H1 (cell line): ENCODE data around the gene NADSYN1. TPM values are rescaled to one million over a fixed set of nuclear protein-coding genes. Genes with fewer than 3 reads are reported as not detected.

Experiments
- CTCF ChIA-PET: fragments of 300-600 bp; sonication (Branson Sonifier 250); formaldehyde crosslinking; loops from one replicate; lab custom pipeline; 2021; ENCODE audit not compliant: partially characterized antibody; lab: Charles Lee
- POLR2A ChIA-PET: fragments of 300-600 bp; sonication (Branson Sonifier 250); formaldehyde crosslinking; loops from one replicate; lab custom pipeline; 2021; ENCODE audit warnings: inconsistent platforms; ENCODE audit not compliant: partially characterized antibody; lab: Charles Lee
- DNase-seq, 2 experiments: peaks; one replicate each; pipeline versions ENCODE4 v3.0.0 to v3.0.0-alpha.2; 2010 to 2022; ENCODE audit warnings: low spot score in 2 of 2, low read depth in 1 of 2, mixed read lengths in 1 of 2
- FAIRE-seq: peaks from 2 replicates; lab custom pipeline; 2011; peaks lifted over from hg19 to GRCh38; lab: Jason Lieb, UNC
- H2AFZ ChIP-seq: 2 replicates; pipeline ENCODE4 v1.8.1; 2012; ENCODE audit warnings: low read length, inconsistent platforms
- H2AK5ac ChIP-seq: 2 replicates; pipeline ENCODE4 v1.6.1; 2013; ENCODE audit warnings: low read depth, low read length
- H2BK120ac ChIP-seq: replicated peaks from 2 replicates; pipeline ENCODE3; 2013; ENCODE audit warnings: low read depth, low read length, inconsistent platforms
- H2BK12ac ChIP-seq: 2 replicates; pipeline ENCODE4 v1.6.1; 2013; ENCODE audit warnings: low read depth, low read length
- H2BK15ac ChIP-seq: 2 replicates; pipeline ENCODE4 v1.6.1; 2013; ENCODE audit warnings: low read length
- H2BK20ac ChIP-seq: 2 replicates; pipeline ENCODE4 v1.6.1; 2013; ENCODE audit warnings: low read length
- H2BK5ac ChIP-seq: 2 replicates; pipeline ENCODE4 v1.6.1; 2013; ENCODE audit warnings: low read depth, low read length
- H3K14ac ChIP-seq: 2 replicates; pipeline ENCODE4 v1.6.1; 2013; ENCODE audit warnings: inconsistent platforms; ENCODE audit not compliant: insufficient read length
- H3K18ac ChIP-seq: 2 replicates; pipeline ENCODE4 v1.6.1; 2013; ENCODE audit warnings: low read length; ENCODE audit errors: extremely low read depth
- H3K23ac ChIP-seq: 2 replicates; pipeline ENCODE4 v1.6.1; 2013; ENCODE audit warnings: inconsistent platforms; ENCODE audit not compliant: insufficient read length
- H3K23me2 ChIP-seq: 2 replicates; pipeline ENCODE4 v1.6.1; 2013; ENCODE audit warnings: low read depth, low read length
- H3K27ac ChIP-seq: 2 replicates; pipeline ENCODE4 v1.6.1; 2011; ENCODE audit warnings: low read depth, low read length, inconsistent platforms
- H3K27me3 ChIP-seq, 4 experiments: replicated peaks in 1 of 4; 1 replicate in 1 of 4; 2 replicates in 3 of 4; pipeline versions ENCODE4 v1.6.1 to v1.8.1; 2011 to 2013; ENCODE audit warnings: low read length in 3 of 4, mild to moderate bottlenecking in 3 of 4, inconsistent platforms in 2 of 4, mixed read lengths in 2 of 4, moderate library complexity in 1 of 4; ENCODE audit not compliant: control insufficient read depth in 3 of 4, insufficient read depth in 3 of 4; ENCODE audit errors: extremely low read depth in 1 of 4
- H3K36me3 ChIP-seq, 4 experiments: 2 replicates each; pipeline versions ENCODE4 v1.6.1 to v1.8.1; 2011 to 2013; ENCODE audit warnings: mild to moderate bottlenecking in 4 of 4, low read length in 3 of 4, moderate library complexity in 2 of 4, control low read depth in 1 of 4, inconsistent platforms in 1 of 4; ENCODE audit not compliant: insufficient read depth in 4 of 4, control insufficient read depth in 2 of 4
- H3K4ac ChIP-seq: replicated peaks from 2 replicates; pipeline ENCODE3; 2013; ENCODE audit warnings: low read length, low read depth, mixed read lengths, inconsistent platforms; ENCODE audit not compliant: insufficient read length
- H3K4me1 ChIP-seq, 4 experiments: replicated peaks in 1 of 4; 1 replicate in 1 of 4; 2 replicates in 3 of 4; pipeline versions ENCODE4 v1.6.1 to v1.8.1; 2011 to 2013; ENCODE audit warnings: low read length in 3 of 4, inconsistent platforms in 2 of 4, mixed read lengths in 1 of 4; ENCODE audit not compliant: insufficient read depth in 4 of 4, control insufficient read depth in 3 of 4
- H3K4me2 ChIP-seq, 2 experiments: 2 replicates each; pipeline versions ENCODE4 v1.6.1 to v1.8.1; 2011 to 2013; ENCODE audit warnings: low read depth in 2 of 2, low read length in 2 of 2, control low read depth in 1 of 2, inconsistent platforms in 1 of 2, mild to moderate bottlenecking in 1 of 2; ENCODE audit not compliant: insufficient read depth in 1 of 2
- H3K4me3 ChIP-seq, 4 experiments: fragments of 200-600, 300-600 bp in 1 of 4; sonication (generic), shearing (Covaris generic), sonication (Bioruptor Twin) in 1 of 4; 2 replicates each; pipeline versions ENCODE4 v1.5.1 to v1.8.1; 2011 to 2016; ENCODE audit warnings: low read length in 4 of 4, low read depth in 3 of 4, control low read depth in 2 of 4, inconsistent platforms in 2 of 4, mild to moderate bottlenecking in 2 of 4, mixed read lengths in 1 of 4, moderate library complexity in 1 of 4; ENCODE audit not compliant: insufficient read depth in 2 of 4; ENCODE audit errors: extremely low read depth in 1 of 4
- H3K56ac ChIP-seq: replicated peaks from 2 replicates; pipeline ENCODE3; 2013; ENCODE audit warnings: low read depth, mild to moderate bottlenecking, mixed read lengths, low read length, inconsistent platforms; ENCODE audit not compliant: insufficient read length
- H3K79me1 ChIP-seq: 2 replicates; pipeline ENCODE4 v1.6.1; 2013; ENCODE audit warnings: low read depth, low read length, control low read depth
- H3K79me2 ChIP-seq, 2 experiments: 2 replicates each; pipeline versions ENCODE4 v1.6.1 to v1.8.1; 2012 to 2013; ENCODE audit warnings: low read length in 2 of 2, mild to moderate bottlenecking in 2 of 2, inconsistent platforms in 1 of 2; ENCODE audit not compliant: insufficient read depth in 2 of 2, control insufficient read depth in 1 of 2
- H3K9ac ChIP-seq, 4 experiments: replicated peaks in 1 of 4; 1 replicate in 1 of 4; 2 replicates in 3 of 4; pipeline versions ENCODE4 v1.6.1 to v1.8.1; 2011 to 2013; ENCODE audit warnings: low read depth in 3 of 4, low read length in 3 of 4, control low read depth in 2 of 4, mild to moderate bottlenecking in 2 of 4, moderate library complexity in 2 of 4, inconsistent platforms in 1 of 4; ENCODE audit errors: extremely low read depth in 1 of 4
- H3K9me3 ChIP-seq, 2 experiments: 2 replicates each; pipeline versions ENCODE4 v1.6.1 to v1.8.1; 2012 to 2013; ENCODE audit warnings: mild to moderate bottlenecking in 2 of 2, moderate library complexity in 2 of 2, control low read depth in 1 of 2, inconsistent platforms in 1 of 2, low read depth in 1 of 2, low read length in 1 of 2, mixed read lengths in 1 of 2; ENCODE audit not compliant: insufficient read depth in 2 of 2
- H4K20me1 ChIP-seq, 2 experiments: replicated peaks in 1 of 2; 2 replicates each; pipeline versions ENCODE3 to v1.8.1; 2011 to 2013; ENCODE audit warnings: inconsistent platforms in 2 of 2, low read length in 2 of 2, mild to moderate bottlenecking in 1 of 2; ENCODE audit not compliant: insufficient read depth in 2 of 2, control insufficient read depth in 1 of 2
- H4K5ac ChIP-seq: 2 replicates; pipeline ENCODE4 v1.6.1; 2013; ENCODE audit warnings: low read length, low read depth, mixed read lengths, inconsistent platforms; ENCODE audit not compliant: insufficient read length
- H4K8ac ChIP-seq: 2 replicates; pipeline ENCODE4 v1.8.0; 2013; ENCODE audit warnings: mild to moderate bottlenecking, moderate library complexity, low read length, inconsistent platforms; ENCODE audit not compliant: insufficient read depth; ENCODE audit errors: extremely low read depth
- H4K91ac ChIP-seq: replicated peaks from 2 replicates; pipeline ENCODE3; 2013; ENCODE audit warnings: low read length, mixed read lengths, inconsistent platforms; ENCODE audit not compliant: insufficient read length
- ATF2 ChIP-seq: IDR thresholded peaks from 2 replicates; pipeline ENCODE4 v1.6.1; 2012; ENCODE audit warnings: low read length, inconsistent platforms
- CBX5 ChIP-seq: fragments of 300-800, 300-1000 bp; sonication (generic); IDR thresholded peaks from 2 replicates; pipeline ENCODE4 v1.7.1; 2016; ENCODE audit warnings: antibody characterized with exemption, low read length, low read depth
- KDM4A ChIP-seq: IDR thresholded peaks from one replicate; pipeline ENCODE4 v1.7.1; 2012; ENCODE audit warnings: low read depth, mild to moderate bottlenecking, moderate library complexity, low read length, inconsistent platforms; ENCODE audit not compliant: severe bottlenecking
- PHF8 ChIP-seq: fragments of 200-600 bp; sonication (generic); conservative IDR thresholded peaks from 2 replicates; pipeline ENCODE4 v1.7.1; 2012; ENCODE audit warnings: low read depth, mild to moderate bottlenecking, inconsistent platforms, low read length, moderate library complexity
- POLR2A ChIP-seq, 2 experiments: IDR thresholded peaks; 1 replicate in 1 of 2; 2 replicates in 1 of 2; pipeline ENCODE4 v1.6.1; 2011; ENCODE audit warnings: low read depth in 2 of 2, low read length in 2 of 2, mild to moderate bottlenecking in 2 of 2; ENCODE audit errors: control extremely low read depth in 1 of 2
- POLR2AphosphoS5 ChIP-seq: IDR thresholded peaks from 2 replicates; pipeline ENCODE4 v1.6.1; 2011; ENCODE audit warnings: low read depth, low read length
- RFX5 ChIP-seq: IDR thresholded peaks from 2 replicates; pipeline ENCODE4 v1.6.1; 2011; ENCODE audit warnings: low read depth, low read length, improper control_type of control experiment, borderline replicate concordance
- RNF2 ChIP-seq: fragments of 200-900, 300-1000 bp; sonication (generic); IDR thresholded peaks from 2 replicates; pipeline ENCODE4 v1.7.1; 2016; ENCODE audit warnings: borderline replicate concordance, low read depth, mild to moderate bottlenecking, antibody characterized with exemption, low read length; ENCODE audit not compliant: poor library complexity, severe bottlenecking; ENCODE audit errors: missing control alignments
- WGBS, 2 experiments: shearing (Covaris generic) in 1 of 2; methylation state at CpG; one replicate each; pipeline versions ENCODE4 v1.1.6 to v1.1.7; 2013 to 2015; ENCODE audit warnings: low lambda C conversion rate in 2 of 2, mixed read lengths in 2 of 2, inconsistent platforms in 1 of 2, low coverage in 1 of 2, missing lambda C conversion rate in 1 of 2; ENCODE audit not compliant: insufficient replicate concordance in 2 of 2, insufficient coverage in 1 of 2, insufficient read length in 1 of 2; ENCODE audit errors: extremely low coverage in 1 of 2, missing lambda C conversion rate in 1 of 2; 5-methylcytosine and 5-hydroxymethylcytosine counted together
- polyA plus RNA-seq, 7 experiments: library from polyadenylated mRNA; depleted of rRNA in 3 of 7; stranded (reverse) in 5 of 7; unstranded in 2 of 7; fragments of >200 nt in 5 of 7; fragments of 200-250 nt in 2 of 7; gene quantifications; 1 replicate in 5 of 7; 2 replicates in 1 of 7; 4 replicates in 1 of 7; pipeline versions ENCODE4 v1.2.1 to v1.2.3, GENCODE V29; 2011 to 2013; ENCODE audit warnings: missing spikeins in 2 of 7, mixed read lengths in 2 of 7
- total RNA-seq: library from RNA; stranded (reverse); fragmentation: NEBNext Ultra II Directional; extraction: Animal tissue kit (Norgen Biotek cat#: 25700); gene quantifications from 2 replicates; pipeline ENCODE4 v1.2.1, GENCODE V29; 2021

The NADSYN1 gene
- total and polyA plus RNA-seq, 2 of the 8 experiments (the other 6 are each of a cell fraction or from before 2014, with no cell fraction given), result 38.3 to 38.6 TPM

GRCh38 chr11:71432761-71433647 lies 20.0 kb upstream of the NADSYN1 start:
- DNase-seq (no peak), FAIRE-seq (no peak)
- Histone ChIP-seq H3K9ac (no peak overlapping the region), H3K4me2 (no peak overlapping the region), H4K91ac (no peak overlapping the region), H3K23ac (no peak overlapping the region), H2AFZ (no peak overlapping the region), H2BK20ac (no peak overlapping the region), H3K36me3 (peaks cover 4 to 29% (median 20%) of the 10 kb centered on the region in 4 experiments), H3K9me3 (no peaks in the 10 kb centered on the region), H2BK15ac (no peak overlapping the region), H3K79me1 (no peaks in the 10 kb centered on the region), H3K14ac (no peak overlapping the region), H2BK120ac (no peak overlapping the region), H3K18ac (no peak overlapping the region), H3K27ac (no peak overlapping the region), H4K20me1 (peaks cover 10 to 23% of the 10 kb centered on the region in 2 experiments), H2BK12ac (no peak overlapping the region), H3K4ac (no peak overlapping the region), H3K4me3 (no peak overlapping the region), H4K8ac (no peak overlapping the region), H3K56ac (no peak overlapping the region), H3K23me2 (no peaks in the 10 kb centered on the region), H2BK5ac (no peak overlapping the region), H3K79me2 (no peaks in the 10 kb centered on the region), H4K5ac (no peak overlapping the region), H3K4me1 (no peaks in the 10 kb centered on the region), H2AK5ac (no peak overlapping the region), H3K27me3 (no peaks in the 10 kb centered on the region)
- POLR2A ChIA-PET, result interaction anchor here (1.7 kb wide), 1 partner anchor 14 kb away, joined by 3 read pairs; no protein-coding TSS in a partner anchor
- WGBS, 2 experiments, result 90% methylated on average over 7 of the region's 7 CpGs; no CpG with 5 or more reads in 1 of the 2 experiments
- CTCF ChIA-PET, result interaction anchor here (0.6 to 2.6 kb wide), 7 partner anchors 13 to 312 kb away, joined by 3 to 16 read pairs (median 4); no protein-coding TSS in a partner anchor
- TF ChIP-seq KDM4A (no peak), CBX5 (no peak), RNF2 (no peak), PHF8 (no peak), ATF2 (no peak), RFX5 (no peak), POLR2AphosphoS5 (no peak), POLR2A (IDR thresholded peaks at IDR 0.05; ENCODE audit: control extremely low read depth in 1 of 2, low read depth in 2 of 2, low read length in 2 of 2) (no peak)
